ENCODE measurements around the gene LPAR1. TPM values are rescaled to one million over a fixed set of nuclear protein-coding genes. Genes with fewer than 3 reads are reported as not detected.

LPAR1 gene
- total and polyA plus RNA-seq, 2 of the 8 experiments (the other 6 are each of a cell fraction or from before 2014, with no cell fraction given) = 3.4 to 5.1 TPM

- Histone ChIP-seq H3K27me3 (replicated peaks in 1 of 4; ENCODE audit: control insufficient read depth in 3 of 4, extremely low read depth in 1 of 4, insufficient read depth in 3 of 4, low read length in 3 of 4) (peaks cover 3 to 18% (median 12%) of the 10 kb centered on the region in 4 experiments), H2BK5ac (ENCODE audit: low read depth, low read length) (no peak overlapping the region), H4K5ac (ENCODE audit: insufficient read length, low read depth, low read length) (no peak overlapping the region), H4K20me1 (replicated peaks in 1 of 2; ENCODE audit: control insufficient read depth in 1 of 2, insufficient read depth in 2 of 2, low read length in 2 of 2) (no peaks in the 10 kb centered on the region), H2BK120ac (replicated peaks; ENCODE audit: low read depth, low read length) (no peak overlapping the region), H3K4me3 (ENCODE audit: extremely low read depth in 1 of 4, insufficient read depth in 2 of 4, low read depth in 3 of 4, low read length in 4 of 4) (no peak overlapping the region), H3K9me3 (ENCODE audit: insufficient read depth in 2 of 2, low read depth in 1 of 2, low read length in 1 of 2) (no peaks in the 10 kb centered on the region), H3K23ac (ENCODE audit: insufficient read length) (no peak overlapping the region), H2AFZ (ENCODE audit: low read length) (no peak overlapping the region), H3K56ac (replicated peaks; ENCODE audit: insufficient read length, low read depth, low read length) (no peak overlapping the region), H2BK15ac (ENCODE audit: low read length) (no peak overlapping the region), H3K27ac (ENCODE audit: low read depth, low read length) (no peak overlapping the region), H2AK5ac (ENCODE audit: low read depth, low read length) (no peak overlapping the region), H3K36me3 (ENCODE audit: control insufficient read depth in 2 of 4, insufficient read depth in 4 of 4, low read length in 3 of 4) (no peaks in the 10 kb centered on the region), H3K4me1 (replicated peaks in 1 of 4; ENCODE audit: control insufficient read depth in 3 of 4, insufficient read depth in 4 of 4, low read length in 3 of 4) (peaks cover 0 to 7% (median 3%) of the 10 kb centered on the region in 4 experiments; a peak in 4 of 7 replicates), H3K79me2 (ENCODE audit: control insufficient read depth in 1 of 2, insufficient read depth in 2 of 2, low read length in 2 of 2) (no peaks in the 10 kb centered on the region), H3K79me1 (ENCODE audit: low read depth, low read length) (no peaks in the 10 kb centered on the region), H3K18ac (ENCODE audit: extremely low read depth, low read length) (no peak overlapping the region), H4K91ac (replicated peaks; ENCODE audit: insufficient read length, low read length) (no peak overlapping the region), H2BK20ac (ENCODE audit: low read length) (no peak overlapping the region), H3K9ac (replicated peaks in 1 of 4; ENCODE audit: extremely low read depth in 1 of 4, low read depth in 3 of 4, low read length in 3 of 4) (no peak overlapping the region), H3K4ac (replicated peaks; ENCODE audit: insufficient read length, low read depth, low read length) (no peak overlapping the region), H2BK12ac (ENCODE audit: low read depth, low read length) (no peak overlapping the region), H3K14ac (ENCODE audit: insufficient read length) (no peak overlapping the region), H3K23me2 (ENCODE audit: low read depth, low read length) (peaks cover 15% of the 10 kb centered on the region; the same call in 1 of the 2 replicates), H4K8ac (ENCODE audit: extremely low read depth, insufficient read depth, low read length) (no peak overlapping the region), H3K4me2 (ENCODE audit: insufficient read depth in 1 of 2, low read depth in 2 of 2, low read length in 2 of 2) (no peak overlapping the region)
- TF ChIP-seq MAX (IDR thresholded peaks at IDR 0.05) (no peak), RFX5 (IDR thresholded peaks at IDR 0.05; ENCODE audit: borderline replicate concordance, low read depth, low read length) (no peak), TEAD4 (IDR thresholded peaks at IDR 0.05; ENCODE audit: low read depth, low read length) (no peak), NANOG (IDR thresholded peaks at IDR 0.05; ENCODE audit: insufficient read depth, low read depth, low read length, poor library complexity, severe bottlenecking) (no peak), EGR1 (IDR thresholded peaks at IDR 0.05; ENCODE audit: borderline replicate concordance, low read depth, low read length) (no peak), ZNF274 (IDR thresholded peaks at IDR 0.05; ENCODE audit: borderline replicate concordance, extremely low read depth, low read length) (no peak), FOSL1 (IDR thresholded peaks at IDR 0.05; ENCODE audit: insufficient read depth, low read depth, low read length) (no peak)
- no peak for FAIRE-seq
- CTCF ChIA-PET (ENCODE audit: partially characterized antibody) = interaction anchor here (0.7 to 2.8 kb wide), 4 partner anchors 15 to 121 kb away, joined by 3 to 7 read pairs (median 6); no protein-coding TSS in a partner anchor
- DNase-seq (ENCODE audit: low read depth in 1 of 2, low spot score in 2 of 2) = no peak
- POLR2A ChIA-PET (ENCODE audit: partially characterized antibody) = interaction anchor here (0.6 kb wide), 1 partner anchor 57 kb away, joined by 4 read pairs; no protein-coding TSS in a partner anchor
- 83% methylated on average over 9 of the region's 9 CpGs; no CpG with 5 or more reads in 1 of the 2 experiments for WGBS, 2 experiments (ENCODE audit: extremely low coverage in 1 of 2, insufficient coverage in 1 of 2, insufficient read length in 1 of 2, insufficient replicate concordance in 2 of 2, low coverage in 1 of 2, low lambda C conversion rate in 2 of 2, missing lambda C conversion rate in 1 of 2)
Observed at GRCh38 chr9:111034898-111035539, 3.3 kb downstream of the LPAR1 start.
